DOHH2 (cell line): ENCODE measurements around the gene SHQ1.

Experiments
- CTCF ChIP-seq: fragments of 200-600 bp; sonication (generic); IDR thresholded peaks from one replicate; pipeline ENCODE4 v1.5.1; 2014; ENCODE audit warnings: antibody characterized with exemption, mild to moderate bottlenecking, low read depth, low read length; ENCODE audit not compliant: poor library complexity, severe bottlenecking
- EZH2phosphoT487 ChIP-seq: fragments of 200-600 bp; sonication (generic); IDR thresholded peaks from 2 replicates; pipeline ENCODE4 v1.6.1; 2017; ENCODE audit warnings: borderline replicate concordance, mild to moderate bottlenecking, antibody characterized with exemption, low read length, moderate library complexity, mixed read lengths

GRCh38 chr3:72753495-72753894 is 94.8 kb downstream of the SHQ1 start:
- TF ChIP-seq CTCF (no peak), EZH2phosphoT487 (no peak)
